ENCODE measurements around the gene FSTL3. TPM values are rescaled to one million over a fixed set of nuclear protein-coding genes. Genes with fewer than 3 reads are reported as not detected.

The FSTL3 gene
- total RNA-seq, 4 donors from 2014 or later, result 7.5 to 20.1 (median 15.9) TPM

DNA sequence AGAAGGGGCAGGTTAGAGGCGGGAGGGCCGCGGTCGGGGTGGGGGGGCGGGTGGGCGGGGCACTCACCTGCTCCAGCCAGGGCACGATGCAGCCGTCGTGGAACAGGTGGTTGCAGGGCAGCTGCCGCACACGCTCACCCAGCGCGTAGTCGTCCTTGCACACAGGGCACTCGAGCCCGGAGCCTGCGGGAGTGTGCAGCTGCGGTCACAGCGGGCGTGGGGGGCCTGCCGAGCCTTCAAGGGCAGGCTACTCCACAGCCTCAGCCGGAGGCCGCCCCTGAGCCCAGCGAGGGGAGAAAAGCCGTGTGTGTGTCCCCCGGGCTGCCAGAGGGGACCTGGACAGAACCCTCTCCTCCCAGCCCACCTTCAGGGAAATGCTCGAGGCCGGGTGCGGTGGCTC lies 27.9 kb upstream of the FSTL3 start:
- no peaks in the 10 kb centered on the region for H3K9me3 ChIP-seq
- H3K27ac ChIP-seq, result no peak overlapping the region
- H3K4me1 ChIP-seq, result no peaks in the 10 kb centered on the region
- DNase-seq, result no peak
- in situ Hi-C loops (cut with MboI; ENCODE audit: low sequenced_read_pairs in 4 of 4) (no loop called here), intact Hi-C loops (cut with DNase I; ENCODE audit: low total_unique reads) (no loop called here)
- H3K27me3 ChIP-seq, result no peaks in the 10 kb centered on the region
- peaks cover 0 to 50% of the 10 kb centered on the region in 2 donors for H3K36me3 ChIP-seq
- no peak overlapping the region for H3K4me3 ChIP-seq
- ATAC-seq, result no peak
- TF ChIP-seq, protein P1, sequence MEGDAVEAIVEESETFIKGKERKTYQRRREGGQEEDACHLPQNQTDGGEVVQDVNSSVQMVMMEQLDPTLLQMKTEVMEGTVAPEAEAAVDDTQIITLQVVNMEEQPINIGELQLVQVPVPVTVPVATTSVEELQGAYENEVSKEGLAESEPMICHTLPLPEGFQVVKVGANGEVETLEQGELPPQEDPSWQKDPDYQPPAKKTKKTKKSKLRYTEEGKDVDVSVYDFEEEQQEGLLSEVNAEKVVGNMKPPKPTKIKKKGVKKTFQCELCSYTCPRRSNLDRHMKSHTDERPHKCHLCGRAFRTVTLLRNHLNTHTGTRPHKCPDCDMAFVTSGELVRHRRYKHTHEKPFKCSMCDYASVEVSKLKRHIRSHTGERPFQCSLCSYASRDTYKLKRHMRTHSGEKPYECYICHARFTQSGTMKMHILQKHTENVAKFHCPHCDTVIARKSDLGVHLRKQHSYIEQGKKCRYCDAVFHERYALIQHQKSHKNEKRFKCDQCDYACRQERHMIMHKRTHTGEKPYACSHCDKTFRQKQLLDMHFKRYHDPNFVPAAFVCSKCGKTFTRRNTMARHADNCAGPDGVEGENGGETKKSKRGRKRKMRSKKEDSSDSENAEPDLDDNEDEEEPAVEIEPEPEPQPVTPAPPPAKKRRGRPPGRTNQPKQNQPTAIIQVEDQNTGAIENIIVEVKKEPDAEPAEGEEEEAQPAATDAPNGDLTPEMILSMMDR (IDR thresholded peaks at IDR 0.05 in 4 of 5, conservative IDR thresholded peaks at IDR 0.05 in 1 of 5), result no peak
- no peak for TF ChIP-seq POLR2A (IDR thresholded peaks at IDR 0.05)

DNA sequence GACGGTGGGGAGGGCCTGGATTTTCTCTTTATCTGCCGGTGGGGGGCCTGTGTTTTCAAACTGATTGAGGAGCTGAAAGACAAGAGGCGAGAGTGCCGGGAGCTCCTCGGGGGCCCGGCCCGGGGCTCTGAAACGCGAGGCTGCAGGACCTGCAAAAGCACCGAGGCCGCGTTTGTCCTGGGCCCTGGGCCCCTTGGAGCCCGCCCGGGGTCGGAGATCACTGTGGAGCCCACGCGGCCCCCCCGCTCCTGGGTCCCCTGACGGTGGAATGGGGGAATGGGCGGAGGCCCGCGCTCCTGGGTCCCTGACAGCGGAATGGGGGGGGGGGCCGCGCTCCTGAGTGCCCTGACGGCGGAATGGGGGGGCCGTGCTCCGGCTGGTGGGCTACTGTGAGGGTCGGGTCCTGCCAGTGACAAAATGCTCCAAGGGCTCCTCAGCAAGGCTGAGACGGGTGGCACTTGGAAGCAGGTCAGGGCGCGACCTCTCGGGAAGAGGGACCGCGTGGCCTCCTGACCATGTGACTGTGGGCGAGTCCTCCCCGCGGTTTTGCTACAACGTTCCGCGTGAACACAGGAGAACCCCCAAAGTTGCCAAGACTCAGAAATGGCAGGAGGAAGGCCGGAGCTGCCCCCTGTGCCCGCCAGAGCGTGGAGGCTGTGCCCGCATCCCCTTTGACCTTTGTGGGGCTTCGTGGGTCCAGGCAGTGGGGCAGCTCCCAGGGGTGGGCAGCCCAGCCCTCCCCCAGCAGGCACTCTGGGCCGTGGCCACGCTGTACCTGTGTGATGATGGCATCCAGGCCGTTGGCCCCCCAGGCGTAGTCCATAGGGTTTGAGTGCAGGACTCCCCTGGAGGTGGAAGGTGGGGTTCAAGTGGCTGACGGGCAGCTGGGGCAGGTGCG lies 27.0 kb upstream of the FSTL3 start:
- Histone ChIP-seq H3K4me3 (no peak overlapping the region), H3K27ac (no peak overlapping the region), H3K4me1 (no peaks in the 10 kb centered on the region), H3K27me3 (no peaks in the 10 kb centered on the region), H3K9me3 (no peaks in the 10 kb centered on the region), H3K36me3 (peaks cover 0 to 50% of the 10 kb centered on the region in 2 donors)
- no peak for TF ChIP-seq POLR2A (IDR thresholded peaks at IDR 0.05)
- in situ Hi-C loops (cut with MboI; ENCODE audit: low sequenced_read_pairs in 4 of 4) (no loop called here), intact Hi-C loops (cut with DNase I; ENCODE audit: low total_unique reads) (no loop called here)
- ATAC-seq, result no peak
- DNase-seq, result no peak

DNA sequence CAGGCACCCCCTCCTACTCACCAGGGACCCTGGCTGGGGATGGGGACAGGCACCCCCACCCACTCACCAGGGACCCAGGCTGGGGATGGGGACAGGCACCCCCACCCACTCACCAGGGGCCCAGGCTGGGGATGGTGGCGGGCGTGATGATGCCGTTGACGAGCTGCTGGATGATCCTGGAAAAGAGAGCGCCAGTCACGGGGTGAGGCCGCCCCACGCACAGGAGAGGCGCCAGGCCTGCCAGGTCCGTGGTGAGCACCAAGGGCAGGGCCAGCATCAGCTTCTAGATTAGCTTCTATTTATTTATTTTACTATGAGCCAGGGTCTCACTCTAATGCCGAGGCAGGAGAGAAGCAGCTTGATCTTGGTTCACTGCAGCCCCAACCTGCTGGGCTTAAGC lies 26.1 kb upstream of the FSTL3 start:
- ATAC-seq (no peak), DNase-seq (no peak)
- H3K36me3 ChIP-seq, result peaks cover 0 to 50% of the 10 kb centered on the region in 2 donors
- no peak overlapping the region for H3K27ac ChIP-seq
- TF ChIP-seq, protein P1 (IDR thresholded peaks at IDR 0.05 in 4 of 5, conservative IDR thresholded peaks at IDR 0.05 in 1 of 5), result no peak
- no peak for TF ChIP-seq POLR2A (IDR thresholded peaks at IDR 0.05)
- in situ Hi-C loops (cut with MboI; ENCODE audit: low sequenced_read_pairs in 4 of 4) (no loop called here), intact Hi-C loops (cut with DNase I; ENCODE audit: low total_unique reads) (no loop called here)
- H3K4me3 ChIP-seq, result no peak overlapping the region
- no peaks in the 10 kb centered on the region for H3K4me1 ChIP-seq
- H3K9me3 ChIP-seq, result no peaks in the 10 kb centered on the region
- H3K27me3 ChIP-seq, result no peaks in the 10 kb centered on the region

DNA sequence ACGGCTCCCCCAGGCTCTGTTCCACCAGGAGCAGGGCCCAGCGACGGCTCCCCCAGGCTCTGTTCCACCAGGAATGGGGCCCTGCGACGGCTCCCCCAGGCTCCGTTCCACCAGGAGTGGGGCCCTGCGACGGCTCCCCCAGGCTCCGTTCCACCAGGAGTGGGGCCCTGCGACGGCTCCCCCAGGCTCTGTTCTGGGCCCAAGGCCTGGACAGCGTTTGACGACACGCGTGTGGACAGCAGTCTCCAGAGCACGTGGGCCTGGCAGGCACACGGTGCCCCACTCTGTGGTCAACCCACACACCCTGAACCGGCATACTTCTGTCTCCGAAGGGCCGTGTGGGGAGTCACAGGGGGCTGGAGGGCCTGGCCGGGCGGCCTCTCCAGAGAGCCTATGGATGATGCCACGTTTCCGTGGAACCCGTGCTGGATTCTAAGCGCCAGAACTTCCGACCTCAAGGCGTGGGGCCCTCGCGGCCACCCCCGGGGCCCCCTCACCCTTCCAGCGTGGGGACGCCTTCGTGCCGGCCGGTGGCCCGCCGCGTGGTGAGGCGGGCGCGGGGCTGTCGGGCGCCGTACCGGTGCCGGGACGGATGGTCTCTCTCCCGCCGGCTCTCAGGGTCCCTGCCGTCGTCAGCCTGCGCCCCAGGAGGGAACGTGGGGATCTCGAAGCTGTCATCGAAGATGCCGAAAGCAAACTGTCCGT lies 24.9 kb upstream of the FSTL3 start:
- no peak overlapping the region for H3K27ac ChIP-seq
- peaks cover 0 to 43% of the 10 kb centered on the region in 2 donors for H3K36me3 ChIP-seq
- H3K4me1 ChIP-seq, result no peaks in the 10 kb centered on the region
- no peak for ATAC-seq
- no peak for DNase-seq
- in situ Hi-C loops (cut with MboI; ENCODE audit: low sequenced_read_pairs in 4 of 4) (no loop called here), intact Hi-C loops (cut with DNase I; ENCODE audit: low total_unique reads) (no loop called here)
- no peaks in the 10 kb centered on the region for H3K9me3 ChIP-seq
- H3K27me3 ChIP-seq, result no peaks in the 10 kb centered on the region
- TF ChIP-seq, protein P1 (IDR thresholded peaks at IDR 0.05 in 4 of 5, conservative IDR thresholded peaks at IDR 0.05 in 1 of 5), result no peak
- no peak for TF ChIP-seq POLR2A (IDR thresholded peaks at IDR 0.05)
- no peak overlapping the region for H3K4me3 ChIP-seq

DNA sequence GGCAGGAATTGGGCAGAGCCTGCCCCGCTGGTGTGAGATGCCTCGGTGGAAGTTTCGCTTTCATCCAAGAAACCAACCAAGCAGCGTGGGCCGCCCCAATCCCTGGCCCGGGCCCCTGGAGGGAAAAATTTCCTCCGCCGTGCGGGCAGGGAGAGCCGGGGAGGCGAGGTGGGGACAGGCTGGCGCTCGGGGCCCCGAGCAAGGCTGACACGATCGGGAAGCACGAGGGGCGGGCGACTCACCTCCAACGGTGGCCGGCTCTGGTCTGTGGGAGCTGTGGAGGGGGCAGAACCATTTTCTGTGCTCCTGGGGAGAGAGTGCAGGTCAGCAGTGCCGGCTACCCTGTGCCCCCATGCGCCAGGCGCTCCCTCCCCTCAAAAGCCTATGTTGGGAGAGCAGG lies 24.2 kb upstream of the FSTL3 start:
- DNase-seq (no peak), ATAC-seq (no peak)
- intact Hi-C loops (cut with DNase I; ENCODE audit: low total_unique reads) (no loop called here), in situ Hi-C loops (cut with MboI; ENCODE audit: low sequenced_read_pairs in 4 of 4) (no loop called here)
- Histone ChIP-seq H3K27me3 (no peaks in the 10 kb centered on the region), H3K4me3 (no peak overlapping the region), H3K9me3 (no peaks in the 10 kb centered on the region), H3K36me3 (peaks cover 0 to 38% of the 10 kb centered on the region in 2 donors), H3K27ac (no peak overlapping the region), H3K4me1 (peaks cover 0 to 1% of the 10 kb centered on the region in 2 donors)
- TF ChIP-seq POLR2A (IDR thresholded peaks at IDR 0.05), result no peak
